Stimulated activated CD4-positive, alpha-beta T cell treated with anti-CD3 and anti-CD28 coated beads, Interleukin-1b, Interleukin-23, amount 100 ng/mL, for 4 hours (primary cell): ENCODE measurements around the gene MAP3K1.

Experiments
- DNase-seq, 2 donors: peaks; one replicate each; pipeline ENCODE4 v3.0.0-alpha.2; 2020; ENCODE audit warnings: low read depth in 2 of 2

The MAP3K1 gene

GRCh38 chr5:56845904-56846480 lies 30.6 kb downstream of the MAP3K1 start:
- DNase-seq = no peak

- no peak for DNase-seq
Measured at GRCh38 chr5:56848206-56848605, 32.9 kb downstream of the MAP3K1 start.

GRCh38 chr5:56849671-56850070 lies 34.3 kb downstream of the MAP3K1 start:
- DNase-seq = no peak

GRCh38 chr5:56850423-56850822 lies 35.1 kb downstream of the MAP3K1 start:
- DNase-seq = no peak

- no peak for DNase-seq
Measured at GRCh38 chr5:56851258-56851941, 36.1 kb downstream of the MAP3K1 start.

- no peak for DNase-seq
Measured at GRCh38 chr5:56852228-56853000, 37.1 kb downstream of the MAP3K1 start.

- no peak for DNase-seq
Measured at GRCh38 chr5:56853698-56854097, 38.3 kb downstream of the MAP3K1 start.

GRCh38 chr5:56854920-56855319 lies 39.6 kb downstream of the MAP3K1 start:
- DNase-seq = no peak

GRCh38 chr5:56856541-56857178 lies 41.3 kb downstream of the MAP3K1 start:
- DNase-seq = no peak

GRCh38 chr5:56858777-56859442 lies 43.6 kb downstream of the MAP3K1 start:
- no peak for DNase-seq

- DNase-seq = no peak
Measured at GRCh38 chr5:56861893-56862485, 46.6 kb downstream of the MAP3K1 start.

GRCh38 chr5:56862909-56863308 lies 47.6 kb downstream of the MAP3K1 start:
- no peak for DNase-seq

GRCh38 chr5:56871777-56872176 lies 56.4 kb downstream of the MAP3K1 start:
- DNase-seq = no peak

- no peak for DNase-seq
Measured at GRCh38 chr5:56873056-56873455, 57.7 kb downstream of the MAP3K1 start.

- DNase-seq = no peak
Measured at GRCh38 chr5:56876327-56876726, 61.0 kb downstream of the MAP3K1 start.

GRCh38 chr5:56881571-56881970 lies 66.2 kb downstream of the MAP3K1 start:
- no peak for DNase-seq

- no peak for DNase-seq
Measured at GRCh38 chr5:56893251-56893951, 78.1 kb downstream of the MAP3K1 start.

- no peak for DNase-seq
Measured at GRCh38 chr5:56896763-56897162, 81.4 kb downstream of the MAP3K1 start.

GRCh38 chr5:56898213-56898612 lies 82.9 kb downstream of the MAP3K1 start:
- DNase-seq = no peak

GRCh38 chr5:56900395-56900794 lies 85.0 kb downstream of the MAP3K1 start:
- DNase-seq = no peak
